Right lung (tissue), 5 donors: ENCODE results near the gene HECTD2. TPM values are rescaled to one million over a fixed set of nuclear protein-coding genes. Genes with fewer than 3 reads are reported as not detected.

Experiments
- DNase-seq, 2 donors: peaks; one replicate each; pipeline ENCODE4 v3.0.0-alpha.2; 2013
- polyA plus RNA-seq, 5 donors: library from polyadenylated mRNA; unstranded; fragments of 120-200 nt; gene quantifications; one replicate each; pipeline versions ENCODE4 v1.2.1 to v1.2.3, GENCODE V29; 2013; ENCODE audit warnings: inconsistent platforms in 1 of 5, low replicate concordance in 1 of 5; ENCODE audit not compliant: insufficient read length in 5 of 5, insufficient read depth in 1 of 5

HECTD2 gene
- polyA plus RNA-seq, 5 donors: 57.1 to 97.9 (median 83.7) TPM

DNA sequence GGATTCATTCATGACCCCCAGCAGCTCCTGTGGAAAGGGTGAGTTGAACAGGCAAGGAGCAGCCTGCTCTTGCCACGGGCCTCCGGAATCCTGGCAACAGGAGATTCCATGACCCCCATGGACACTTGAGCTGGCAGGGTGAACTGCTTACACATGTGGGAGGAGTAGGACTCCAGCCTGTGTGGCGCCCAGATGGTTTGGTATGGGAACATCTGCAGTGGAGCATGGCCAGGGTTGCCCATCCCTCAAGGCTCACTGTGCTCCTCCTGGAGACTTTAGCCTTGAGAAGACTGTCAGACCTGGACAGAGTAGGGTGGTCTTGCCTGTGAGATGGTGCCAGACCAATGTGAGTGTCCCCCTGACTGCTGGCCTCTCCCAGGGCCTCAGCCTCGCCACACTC, 57.0 kb downstream of the HECTD2 start:
- no peak for DNase-seq

GRCh38 chr10:91471602-91472001, 61.5 kb downstream of the HECTD2 start:
- DNase-seq: no peak

GRCh38 chr10:91472911-91473310, 62.8 kb downstream of the HECTD2 start:
- DNase-seq: no peak

DNA sequence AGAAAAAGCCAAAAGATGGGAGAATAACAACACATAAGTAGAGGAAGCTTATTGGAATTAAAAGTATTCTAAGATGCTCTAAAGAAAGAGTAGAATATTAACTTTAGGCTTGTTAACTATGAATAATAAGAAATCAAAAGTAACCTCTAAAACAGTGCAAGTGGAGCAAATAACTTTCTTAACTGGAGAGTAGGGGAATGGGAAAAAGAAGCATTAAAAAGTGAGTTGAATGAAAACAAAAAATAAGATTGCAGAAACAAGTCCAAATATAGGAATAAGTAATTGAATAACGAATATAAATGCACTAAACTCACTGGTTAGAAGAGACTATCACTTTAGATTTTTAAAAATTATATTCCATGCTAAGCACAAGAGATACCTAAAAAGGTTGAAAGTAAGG, 63.9 kb downstream of the HECTD2 start:
- DNase-seq: no peak

- no peak for DNase-seq
These were observed 67.1 kb downstream of the HECTD2 start for GRCh38 chr10:91477236-91477635.

DNA sequence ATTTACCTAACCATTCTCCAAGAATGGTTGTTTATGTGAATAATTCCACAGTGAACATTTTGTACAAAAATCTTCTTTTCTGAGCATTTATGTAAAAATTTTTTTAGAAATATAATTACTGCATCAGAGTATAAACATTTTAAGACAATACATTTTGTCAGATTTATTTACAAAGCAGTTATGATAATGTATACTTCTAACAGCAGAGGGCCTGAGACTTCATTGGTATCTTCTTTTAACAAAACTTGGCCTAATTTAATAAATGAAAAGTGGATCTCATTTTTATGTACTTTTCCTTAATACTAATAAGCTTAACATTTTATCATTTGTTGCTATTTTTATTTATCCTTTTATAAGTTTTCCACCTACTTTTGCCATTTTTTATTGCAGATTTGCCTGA, 69.4 kb downstream of the HECTD2 start:
- no peak for DNase-seq

GRCh38 chr10:91487911-91488582, 77.9 kb downstream of the HECTD2 start:
- no peak for DNase-seq

- no peak for DNase-seq
These were observed 83.2 kb downstream of the HECTD2 start for GRCh38 chr10:91493313-91493712.

- DNase-seq: no peak
These were observed 85.3 kb downstream of the HECTD2 start for GRCh38 chr10:91495402-91495801.

- no peak for DNase-seq
These were observed 85.9 kb downstream of the HECTD2 start for GRCh38 chr10:91496016-91496415.

DNA sequence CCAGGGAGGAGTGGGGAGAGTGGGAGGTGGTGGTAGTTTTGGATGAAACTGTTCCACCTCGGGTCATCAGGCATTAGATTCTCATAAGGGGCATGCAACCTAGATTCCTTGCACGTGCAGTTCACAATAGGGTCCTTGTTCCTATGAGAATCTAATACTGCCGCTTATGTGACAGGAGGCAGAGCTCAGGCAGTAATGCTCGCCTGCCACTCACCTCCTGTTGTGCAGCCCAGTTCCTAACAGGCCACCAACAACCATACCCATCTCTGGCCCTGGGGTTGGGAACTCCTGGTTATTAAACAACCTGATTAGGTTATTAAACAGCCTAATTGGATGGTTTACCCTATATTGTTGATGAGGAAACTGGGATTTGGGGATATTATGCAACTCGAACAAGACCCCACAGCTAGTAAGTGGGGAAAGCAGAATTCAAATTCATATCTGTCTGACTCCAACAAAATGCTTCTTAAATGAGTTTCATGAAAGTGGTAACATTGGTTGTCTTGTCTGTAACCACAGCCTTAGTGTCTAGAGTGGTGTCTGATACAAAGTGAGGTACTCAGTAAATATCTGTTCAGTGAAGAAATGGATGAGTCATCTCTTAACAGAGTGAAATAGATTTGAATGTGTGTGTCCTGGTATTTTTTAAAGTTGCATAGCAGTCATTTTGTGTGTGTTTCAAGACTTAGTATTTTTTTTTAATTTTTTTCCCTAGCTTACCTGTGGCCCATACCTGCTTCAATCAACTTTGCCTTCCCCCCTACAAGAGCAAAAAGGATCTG, 101.6 kb downstream of the HECTD2 start:
- DNase-seq: no peak

DNA sequence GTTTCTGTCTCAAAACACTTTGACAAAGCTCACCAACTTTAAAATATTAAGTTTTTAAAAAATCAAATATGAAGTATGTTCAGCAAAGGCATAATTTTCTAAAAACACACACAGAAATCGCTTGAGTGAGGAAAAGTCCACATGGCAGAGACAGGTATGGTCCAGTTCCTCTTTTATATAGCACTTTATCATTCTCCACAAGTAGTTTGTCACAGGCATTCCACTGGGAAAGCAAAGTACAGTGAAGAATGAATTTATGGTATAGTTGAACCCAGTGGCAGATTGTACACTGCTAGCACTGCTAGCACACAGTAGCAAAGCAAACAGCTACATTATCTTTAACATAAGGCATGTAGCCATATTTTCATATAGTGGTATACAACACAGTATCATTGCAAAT, 102.3 kb downstream of the HECTD2 start:
- no peak for DNase-seq

DNA sequence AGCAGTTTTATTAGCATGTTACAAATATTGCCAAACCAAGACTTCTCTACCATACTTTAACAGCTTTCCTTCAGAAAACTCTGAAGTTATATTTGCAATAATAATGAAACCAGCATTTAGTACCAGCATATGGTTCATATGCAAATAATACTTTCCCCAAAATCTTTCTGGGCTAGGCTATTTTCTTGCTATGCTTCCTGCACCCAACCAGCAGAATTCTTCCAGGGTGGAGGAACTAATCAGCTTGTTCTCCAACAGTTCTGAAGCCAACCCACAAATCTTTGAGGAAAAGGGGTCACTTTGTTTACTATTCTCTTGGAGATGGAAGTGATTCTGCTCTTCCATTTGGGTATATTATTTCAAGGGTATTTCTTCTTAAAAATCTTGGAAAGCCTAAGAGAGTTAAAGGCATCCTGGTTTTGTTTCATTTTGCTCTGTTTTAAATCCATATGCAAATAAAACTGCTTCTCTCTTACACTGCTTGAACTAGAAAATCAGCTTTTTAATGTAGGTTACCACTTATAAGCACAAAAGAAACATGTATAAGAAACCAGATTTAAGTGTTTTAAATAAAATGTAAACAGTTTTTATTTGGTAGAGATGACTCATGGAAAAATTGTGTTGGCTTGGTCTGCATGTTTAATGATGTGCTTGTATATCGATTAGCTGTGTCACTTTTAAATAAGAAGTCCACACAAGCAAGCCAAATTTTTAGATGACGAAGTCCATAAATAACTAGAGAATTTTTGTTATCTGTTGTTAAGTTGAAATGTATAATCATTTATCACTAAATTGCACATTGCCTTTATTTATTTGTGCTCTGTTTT, 103.7 kb downstream of the HECTD2 start:
- peak; percentile 67 to 80 for DNase-seq

GRCh38 chr10:91514787-91515186, 104.6 kb downstream of the HECTD2 start:
- DNase-seq: no peak

DNA sequence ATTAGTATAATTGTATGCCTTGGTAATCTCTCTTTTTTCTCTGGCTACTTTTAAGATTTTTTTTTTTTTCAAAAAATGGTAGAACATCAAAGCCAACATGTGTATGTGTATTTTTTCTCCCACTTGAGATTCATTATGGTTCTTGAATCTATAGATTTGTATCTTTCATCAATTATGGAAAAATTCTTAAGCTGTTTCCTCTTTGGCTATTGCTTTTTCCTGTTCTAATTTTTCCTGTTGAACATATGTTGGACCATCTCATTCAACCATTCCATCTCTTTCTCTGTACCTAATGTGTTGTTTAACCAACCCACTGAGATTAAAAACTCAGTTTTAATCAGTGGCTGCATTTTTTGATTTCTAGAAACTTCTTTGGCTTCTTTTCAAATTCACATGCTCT, 107.2 kb downstream of the HECTD2 start:
- DNase-seq: no peak

GRCh38 chr10:91519899-91520514, 109.9 kb downstream of the HECTD2 start:
- no peak for DNase-seq

GRCh38 chr10:91520661-91521060, 110.5 kb downstream of the HECTD2 start:
- peak in 1 of 2 donors; percentile 52 for DNase-seq

DNA sequence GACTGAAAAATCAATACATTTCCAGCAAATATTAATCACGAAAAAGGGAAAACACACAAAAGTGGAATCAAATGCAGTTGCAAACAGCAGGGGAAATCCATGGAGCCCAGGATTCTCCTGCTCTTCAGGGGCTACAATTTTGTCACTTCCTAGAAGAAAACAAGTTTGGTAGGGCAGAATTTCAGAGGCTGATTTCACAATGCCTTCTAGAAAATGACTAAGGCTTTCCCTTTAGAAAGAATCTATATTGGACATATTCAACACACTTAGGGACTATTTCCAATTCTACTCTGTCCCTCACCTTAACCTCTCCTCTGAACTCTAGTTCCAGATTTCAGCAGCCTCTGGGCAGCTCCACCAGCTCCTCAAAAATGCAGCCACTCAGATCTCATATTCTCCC, 111.3 kb downstream of the HECTD2 start:
- no peak for DNase-seq

DNA sequence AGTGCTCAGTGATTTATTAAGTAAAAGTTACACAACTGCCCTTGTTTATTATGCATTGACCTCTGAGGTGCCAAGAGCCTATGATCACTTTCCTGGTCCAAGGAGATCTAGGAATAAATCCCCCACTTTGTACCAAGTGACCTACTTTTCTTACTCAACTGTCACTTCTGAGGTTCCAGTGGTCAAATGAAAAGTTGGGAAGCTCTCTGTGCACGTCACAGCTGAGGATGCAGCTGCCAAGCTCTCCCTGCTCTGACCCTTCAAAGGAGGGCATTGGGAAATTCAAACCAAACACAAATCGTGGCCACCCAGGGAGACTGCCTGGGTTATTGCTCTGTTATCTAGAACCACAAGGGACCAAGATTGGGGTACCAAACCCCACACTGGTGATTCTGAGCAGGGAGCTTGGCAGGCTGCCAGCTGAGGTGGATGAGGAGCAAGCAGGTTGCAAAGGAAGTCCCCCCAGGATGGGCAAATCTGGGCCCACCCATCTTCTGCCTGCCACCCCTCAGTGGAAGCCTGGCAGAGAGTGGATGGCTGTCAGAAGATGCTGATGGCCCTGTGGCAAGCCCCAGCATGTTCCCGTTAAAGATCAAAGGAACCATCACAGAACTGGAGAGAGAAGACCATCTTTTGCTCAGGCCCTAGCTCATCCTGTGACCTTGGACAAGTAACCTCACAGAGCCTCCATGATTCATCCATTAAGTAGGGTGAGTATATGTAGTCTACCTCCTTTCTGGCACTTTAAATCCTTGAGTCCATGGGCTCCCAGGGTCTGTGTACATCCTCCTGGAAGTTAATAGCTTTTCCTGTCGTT, 116.0 kb downstream of the HECTD2 start:
- DNase-seq: peak; percentile 89 to 93

- no peak for DNase-seq
These were observed 117.9 kb downstream of the HECTD2 start for GRCh38 chr10:91528080-91528479.

DNA sequence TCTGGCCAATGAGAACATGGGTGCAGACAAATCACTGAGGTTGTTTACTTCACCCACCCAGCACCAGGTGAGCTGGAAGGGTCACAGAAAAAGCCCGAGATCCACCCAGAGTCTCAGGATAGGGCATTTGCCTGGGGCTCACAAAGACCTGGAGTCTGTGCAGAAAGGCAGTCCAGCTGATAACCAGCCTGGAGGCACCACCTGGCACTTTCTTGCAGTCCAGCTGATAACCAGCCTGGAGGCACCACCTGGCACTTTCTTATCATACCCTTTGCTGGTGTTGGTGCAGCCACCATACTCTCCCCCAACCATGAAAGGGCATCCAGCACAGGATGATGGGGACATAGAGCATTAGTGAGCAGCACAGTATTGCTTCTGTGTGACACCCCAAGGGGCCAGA, 118.6 kb downstream of the HECTD2 start:
- DNase-seq: no peak
